Muscle of leg (tissue), 11 donors: ENCODE results near the gene LINGO1. TPM values are rescaled to one million over a fixed set of nuclear protein-coding genes. Genes with fewer than 3 reads are reported as not detected.

ENCODE experiments used
- DNase-seq: peaks from one replicate; pipeline ENCODE4 v3.0.0; 2013
- H3K27ac ChIP-seq: one replicate; pipeline ENCODE4 v1.5.1; 2013; ENCODE audit warnings: mild to moderate bottlenecking, low read length, control low read depth
- H3K27me3 ChIP-seq: one replicate; pipeline ENCODE4 v1.6.1; 2013; ENCODE audit warnings: low read length; ENCODE audit not compliant: control insufficient read depth, insufficient read depth
- H3K36me3 ChIP-seq: one replicate; pipeline ENCODE4 v1.6.1; 2013; ENCODE audit warnings: low read length; ENCODE audit not compliant: control insufficient read depth, insufficient read depth
- H3K4me1 ChIP-seq: one replicate; pipeline ENCODE4 v1.6.1; 2013; ENCODE audit warnings: low read length; ENCODE audit not compliant: control insufficient read depth, insufficient read depth
- H3K4me3 ChIP-seq: one replicate; pipeline ENCODE4 v1.5.1; 2013; ENCODE audit warnings: low read length, control low read depth
- H3K9me3 ChIP-seq: replicated peaks from 2 replicates; pipeline ENCODE4 v1.6.1; 2013; ENCODE audit warnings: low read depth, low read length; ENCODE audit not compliant: control insufficient read depth
- WGBS: methylation state at CpG from one replicate; pipeline ENCODE4 v1.1.5; 2013; ENCODE audit warnings: missing lambda C conversion rate; ENCODE audit not compliant: insufficient coverage; 5-methylcytosine and 5-hydroxymethylcytosine counted together
- polyA plus RNA-seq, 8 donors: library from polyadenylated mRNA; unstranded; fragments of 120-200 nt; gene quantifications; one replicate each; pipeline versions ENCODE4 v1.2.1 to v1.2.3, GENCODE V29; 2013; ENCODE audit warnings: inconsistent platforms in 1 of 8, low replicate concordance in 1 of 8; ENCODE audit not compliant: insufficient read length in 8 of 8, insufficient read depth in 1 of 8
- total RNA-seq: library from RNA; stranded (reverse); fragments of 120-200 nt; gene quantifications from one replicate; pipeline ENCODE4 v1.2.4, GENCODE V29; 2013

The LINGO1 gene
- total and polyA plus RNA-seq, 9 donors = 1.5 to 15.1 (median 10.1) TPM

DNA sequence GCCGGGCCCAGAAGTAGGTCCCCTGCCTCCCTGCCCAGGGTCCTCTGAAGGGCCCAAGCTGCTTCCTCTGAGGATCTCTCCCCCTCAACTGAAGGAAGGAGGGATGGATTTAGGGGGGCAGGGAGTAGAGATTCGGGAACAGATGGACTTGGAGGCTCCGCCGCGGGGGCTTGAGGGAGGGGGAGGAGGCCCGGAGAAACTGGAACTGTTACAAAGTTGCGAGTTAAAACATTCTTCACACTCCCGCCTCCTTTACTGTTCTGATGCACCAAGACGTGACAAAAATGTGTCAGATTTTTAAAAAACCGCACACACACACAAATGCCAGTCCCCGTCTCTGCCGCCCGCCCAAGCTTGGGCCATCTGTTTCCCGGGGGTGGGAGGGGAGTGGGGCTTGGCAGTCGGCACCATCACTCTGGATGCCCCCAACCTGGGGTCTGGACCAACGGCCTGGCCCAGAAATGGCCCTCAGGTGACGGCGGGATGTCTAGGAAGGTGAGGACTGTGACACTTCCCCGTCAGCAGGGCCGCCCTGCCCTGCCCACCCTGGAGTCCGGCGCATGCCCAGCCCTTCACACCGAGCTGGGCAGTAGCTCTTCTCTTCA, 25.0 kb upstream of the LINGO1 start:
- no peak for DNase-seq
- Histone ChIP-seq H3K27me3 (peaks cover 27% of the 10 kb centered on the region), H3K4me1 (peaks cover 16% of the 10 kb centered on the region), H3K9me3 (peaks cover 3% of the 10 kb centered on the region), H3K27ac (no peak overlapping the region), H3K36me3 (no peaks in the 10 kb centered on the region), H3K4me3 (no peak overlapping the region)
- 59% methylated on average over 11 of the region's 23 CpGs for WGBS

GRCh38 chr15:77656294-77656693, 23.6 kb upstream of the LINGO1 start:
- Histone ChIP-seq H3K27ac (no peak overlapping the region), H3K4me3 (no peak overlapping the region), H3K4me1 (peaks cover 16% of the 10 kb centered on the region), H3K36me3 (no peaks in the 10 kb centered on the region), H3K27me3 (peaks cover 31% of the 10 kb centered on the region), H3K9me3 (peaks cover 3% of the 10 kb centered on the region)
- no peak for DNase-seq
- WGBS = 50% methylated on average over 11 of the region's 12 CpGs

- no peaks in the 10 kb centered on the region for H3K36me3 ChIP-seq
- H3K27me3 ChIP-seq = peaks cover 31% of the 10 kb centered on the region
- no peak overlapping the region for H3K27ac ChIP-seq
- H3K9me3 ChIP-seq = peaks cover 3% of the 10 kb centered on the region
- 0% methylated on average over 1 of the region's 4 CpGs for WGBS
- H3K4me1 ChIP-seq = peaks cover 12% of the 10 kb centered on the region
- H3K4me3 ChIP-seq = no peak overlapping the region
- no peak for DNase-seq
These were observed 22.3 kb upstream of the LINGO1 start for GRCh38 chr15:77654975-77655374.

GRCh38 chr15:77653832-77654480, 21.2 kb upstream of the LINGO1 start:
- WGBS = 90% methylated on average over 3 of the region's 4 CpGs
- H3K27me3 ChIP-seq = peaks cover 31% of the 10 kb centered on the region

GRCh38 chr15:77650265-77650664, 17.6 kb upstream of the LINGO1 start:
- peaks cover 14% of the 10 kb centered on the region for H3K27me3 ChIP-seq
- 20% methylated on average over 1 of the region's 2 CpGs for WGBS
- DNase-seq = no peak
- no peaks in the 10 kb centered on the region for H3K4me1 ChIP-seq
- H3K4me3 ChIP-seq = no peak overlapping the region
- H3K36me3 ChIP-seq = no peaks in the 10 kb centered on the region
- peaks cover 3% of the 10 kb centered on the region for H3K9me3 ChIP-seq
- no peak overlapping the region for H3K27ac ChIP-seq

More at GRCh38 chr15:77653832-77654480, 21.2 kb upstream of the LINGO1 start:
- Histone ChIP-seq H3K9me3 (peaks cover 3% of the 10 kb centered on the region), H3K36me3 (no peaks in the 10 kb centered on the region), H3K4me1 (peaks cover 10% of the 10 kb centered on the region), H3K4me3 (no peak overlapping the region), H3K27ac (no peak overlapping the region)
- no peak for DNase-seq

GRCh38 chr15:77649610-77650009, 16.9 kb upstream of the LINGO1 start:
- 20% methylated on average over 1 of the region's 3 CpGs for WGBS
- H3K27me3 ChIP-seq = peaks cover 10% of the 10 kb centered on the region
- H3K36me3 ChIP-seq = no peaks in the 10 kb centered on the region
- H3K4me1 ChIP-seq = no peaks in the 10 kb centered on the region
- no peak for DNase-seq
- H3K27ac ChIP-seq = no peak overlapping the region
- peaks cover 3% of the 10 kb centered on the region for H3K9me3 ChIP-seq
- H3K4me3 ChIP-seq = no peak overlapping the region

DNA sequence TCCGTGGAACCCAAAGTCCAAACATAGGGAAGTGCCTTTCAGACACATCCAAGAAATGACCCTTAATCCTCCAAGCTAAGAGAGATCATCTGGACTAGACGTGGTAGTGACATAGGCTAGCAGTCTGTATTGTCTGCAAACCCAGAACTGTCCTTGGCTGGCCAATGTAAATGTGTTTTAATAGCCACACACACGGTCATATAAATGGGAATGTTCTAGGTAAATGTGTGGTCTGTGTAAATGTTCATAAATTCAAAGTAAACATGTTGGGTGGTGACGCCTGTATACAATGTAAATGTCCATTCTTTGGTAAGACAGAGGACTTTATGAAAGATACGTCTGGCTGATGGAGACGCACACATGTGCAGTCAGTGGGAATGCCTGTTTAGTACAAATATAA, 16.3 kb upstream of the LINGO1 start:
- no peak overlapping the region for H3K27ac ChIP-seq
- no peak overlapping the region for H3K4me3 ChIP-seq
- no peaks in the 10 kb centered on the region for H3K4me1 ChIP-seq
- no peaks in the 10 kb centered on the region for H3K36me3 ChIP-seq
- no peak for DNase-seq
- peaks cover 1% of the 10 kb centered on the region for H3K9me3 ChIP-seq
- H3K27me3 ChIP-seq = peaks cover 9% of the 10 kb centered on the region
- WGBS = 72% methylated on average over 4 of the region's 6 CpGs

- H3K4me3 ChIP-seq = no peak overlapping the region
- no peaks in the 10 kb centered on the region for H3K36me3 ChIP-seq
- 73% methylated on average over 2 of the region's 4 CpGs for WGBS
- DNase-seq = no peak
- no peak overlapping the region for H3K27ac ChIP-seq
- H3K9me3 ChIP-seq = no peaks in the 10 kb centered on the region
- peaks cover 7% of the 10 kb centered on the region for H3K27me3 ChIP-seq
- no peaks in the 10 kb centered on the region for H3K4me1 ChIP-seq
These were observed 15.2 kb upstream of the LINGO1 start for GRCh38 chr15:77647961-77648360.

DNA sequence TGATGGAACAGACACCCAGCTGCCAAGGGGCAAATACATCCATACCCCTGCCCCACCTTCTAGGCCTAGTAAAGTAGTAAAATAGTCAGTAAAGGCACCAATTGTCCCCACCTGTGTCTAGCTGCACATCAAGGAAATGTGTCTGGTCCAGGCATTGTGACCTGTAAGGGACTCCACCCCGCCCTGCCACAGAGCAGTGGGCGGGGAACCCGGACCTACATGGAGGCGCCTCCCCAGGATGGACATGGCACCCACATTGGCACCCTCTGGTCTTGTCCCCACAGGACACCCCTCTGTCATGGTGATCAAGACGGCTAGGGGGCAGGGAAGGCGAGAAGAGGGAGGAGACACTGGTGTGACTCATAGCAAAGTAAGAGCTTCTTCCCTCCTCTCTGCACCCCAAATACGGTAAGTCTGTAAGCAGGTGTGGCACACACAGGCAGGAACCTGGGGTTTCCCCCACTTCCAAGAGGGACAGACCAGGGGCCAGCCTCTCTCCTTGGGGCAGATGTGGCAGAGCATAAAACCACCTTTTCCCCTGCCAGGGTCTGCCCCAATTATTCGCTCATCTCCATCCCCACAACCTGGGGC, 13.5 kb upstream of the LINGO1 start:
- H3K4me1 ChIP-seq = peaks cover 7% of the 10 kb centered on the region
- H3K36me3 ChIP-seq = no peaks in the 10 kb centered on the region
- no peak overlapping the region for H3K4me3 ChIP-seq
- DNase-seq = no peak
- H3K27ac ChIP-seq = no peak overlapping the region
- 92% methylated on average over 7 of the region's 8 CpGs for WGBS
- no peaks in the 10 kb centered on the region for H3K9me3 ChIP-seq
- peaks cover 2% of the 10 kb centered on the region for H3K27me3 ChIP-seq

DNA sequence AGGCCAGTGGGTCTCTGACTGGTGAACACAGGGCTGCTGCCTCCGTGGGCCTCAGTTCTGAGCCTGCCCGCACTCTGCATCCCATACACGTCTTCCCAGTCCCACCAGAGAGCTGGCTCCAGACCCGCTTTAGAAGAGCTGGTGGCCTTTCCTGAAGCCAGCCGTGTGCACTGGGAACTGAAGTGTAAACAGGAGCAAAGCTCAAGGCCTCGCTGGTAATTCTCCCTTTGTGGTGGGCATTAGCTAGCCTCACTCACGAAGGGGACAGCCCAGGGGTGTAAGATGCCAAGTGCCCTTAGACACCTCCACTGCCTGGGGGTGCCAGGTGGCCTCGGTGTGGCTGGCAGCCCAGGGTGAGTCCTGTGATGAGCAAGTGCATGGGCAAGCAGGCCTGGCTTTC, 12.9 kb upstream of the LINGO1 start:
- Histone ChIP-seq H3K36me3 (no peaks in the 10 kb centered on the region), H3K9me3 (no peaks in the 10 kb centered on the region), H3K4me1 (peaks cover 7% of the 10 kb centered on the region), H3K4me3 (no peak overlapping the region), H3K27me3 (peaks cover 4% of the 10 kb centered on the region), H3K27ac (no peak overlapping the region)
- WGBS = 64% methylated on average over 8 of the region's 8 CpGs
- no peak for DNase-seq
